Measurements from ENCODE around the gene TAF5. TPM values are rescaled to one million over a fixed set of nuclear protein-coding genes. Genes with fewer than 3 reads are reported as not detected.
"Not testable (repeated sequence)": the region's sequence is repeated elsewhere in the genome, so short reads cannot be mapped to it uniquely, and the experiment has no call there.

TAF5 gene
- total RNA-seq, 1 experiment from 2014 or later, result 11.1 TPM

DNA sequence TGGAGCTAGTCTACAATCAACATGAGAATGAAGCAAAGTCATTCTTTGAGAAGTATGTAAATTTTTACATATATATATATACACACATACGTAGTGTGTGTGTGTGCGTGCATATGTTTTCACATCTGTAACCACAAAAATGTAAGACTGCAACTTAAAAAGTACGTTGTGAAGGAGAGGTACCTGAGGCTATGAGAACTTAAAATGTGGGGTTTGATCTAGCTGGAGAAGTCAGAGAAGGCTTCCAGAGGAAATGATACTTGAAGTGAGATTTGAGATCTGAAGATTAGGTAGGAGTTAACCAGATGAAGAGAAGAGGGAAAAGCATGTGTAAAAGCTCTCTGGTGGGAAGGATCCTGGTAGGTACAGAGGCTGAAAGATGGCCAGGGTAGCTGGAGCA is 5.8 kb downstream of the TAF5 start:
- H3K9me3 ChIP-seq (replicated peaks), result no peaks in the 10 kb centered on the region
- no peak overlapping the region for H3K4me3 ChIP-seq
- H3K27me3 ChIP-seq (replicated peaks), result no peaks in the 10 kb centered on the region
- no peak for DNase-seq (ENCODE audit: low read depth in 1 of 2, low spot score in 2 of 2)
- H3K36me3 ChIP-seq, result peaks cover 42% of the 10 kb centered on the region
- H3K4me1 ChIP-seq (replicated peaks), result peaks cover 7% of the 10 kb centered on the region; the same call in 1 of the 2 replicates
- no peak overlapping the region for H3K27ac ChIP-seq

DNA sequence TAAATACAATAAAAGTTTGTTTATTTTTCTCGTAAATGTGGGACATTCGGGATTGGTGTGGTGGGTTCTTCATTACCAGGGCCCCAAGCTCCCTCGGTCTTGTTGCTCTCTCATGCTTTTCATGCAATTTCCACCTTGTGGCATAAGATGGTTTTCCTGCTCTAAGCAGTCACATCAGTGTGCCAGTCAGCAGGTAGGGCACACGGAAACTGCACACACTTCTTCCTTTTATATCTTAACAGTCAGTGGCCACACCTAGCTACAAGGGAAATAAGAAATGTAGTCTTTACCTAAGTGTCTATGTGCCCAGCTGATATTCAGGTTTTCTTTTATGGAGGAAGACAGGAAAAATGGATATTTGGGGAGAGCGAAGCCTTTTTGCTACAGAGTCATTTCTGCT is 6.5 kb downstream of the TAF5 start:
- DNase-seq (ENCODE audit: low read depth in 1 of 2, low spot score in 2 of 2), result no peak
- peaks cover 4% of the 10 kb centered on the region; the same call in 1 of the 2 replicates for H3K4me1 ChIP-seq (replicated peaks)
- H3K27ac ChIP-seq, result no peak overlapping the region
- no peak overlapping the region for H3K4me3 ChIP-seq
- peaks cover 50% of the 10 kb centered on the region for H3K36me3 ChIP-seq
- no peaks in the 10 kb centered on the region for H3K27me3 ChIP-seq (replicated peaks)
- H3K9me3 ChIP-seq (replicated peaks), result no peaks in the 10 kb centered on the region

DNA sequence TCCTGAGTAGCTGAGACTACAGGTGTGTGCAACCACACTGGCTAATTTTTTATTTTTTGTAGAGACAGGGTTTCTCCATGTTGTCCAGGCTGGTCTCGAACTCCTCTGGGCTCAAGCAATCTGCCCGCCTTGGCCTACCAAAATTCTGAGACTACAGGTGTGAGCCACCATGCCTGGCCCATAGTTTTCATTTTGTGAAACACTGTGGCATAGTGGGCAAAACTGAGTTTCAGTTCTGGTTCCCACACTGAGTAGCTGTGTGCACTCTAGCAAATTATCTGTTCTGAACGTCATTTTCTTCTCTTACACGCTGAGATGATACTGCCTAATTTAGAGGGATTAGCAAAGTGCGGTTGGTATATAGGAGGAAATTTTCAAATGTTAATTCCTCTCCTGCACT is 15.0 kb downstream of the TAF5 start:
- Histone ChIP-seq H3K27me3 (replicated peaks) (no peaks in the 10 kb centered on the region), H3K4me3 (no peak overlapping the region), H3K9me3 (replicated peaks) (no peaks in the 10 kb centered on the region), H3K36me3 (peaks cover 59% of the 10 kb centered on the region), H3K27ac (no peak overlapping the region), H3K4me1 (replicated peaks) (no peaks in the 10 kb centered on the region)
- DNase-seq (ENCODE audit: low read depth in 1 of 2, low spot score in 2 of 2), result no peak

DNA sequence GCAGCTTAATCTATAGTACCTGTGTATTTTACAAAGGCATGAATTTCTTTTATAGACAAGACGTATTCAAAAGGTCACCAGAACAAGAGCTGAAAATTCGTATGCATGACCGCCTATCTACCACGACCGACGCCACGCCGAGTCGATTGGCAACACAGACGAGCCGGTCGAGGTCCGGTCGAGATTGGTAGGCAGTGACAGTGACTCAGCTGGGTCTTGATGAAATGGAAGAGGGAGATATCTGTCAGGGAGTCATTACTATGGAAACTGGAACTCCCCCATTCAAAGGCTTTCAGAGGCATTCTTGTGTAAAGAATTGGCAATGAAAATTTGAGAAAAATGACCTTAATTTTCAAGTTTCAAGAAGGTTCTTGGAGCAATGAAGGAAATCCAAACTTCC is 26.4 kb downstream of the TAF5 start:
- no peak overlapping the region for H3K27ac ChIP-seq
- no peaks in the 10 kb centered on the region for H3K27me3 ChIP-seq (replicated peaks)
- H3K4me1 ChIP-seq (replicated peaks), result peaks cover 9% of the 10 kb centered on the region; the same call in 1 of the 2 replicates
- peaks cover 66% of the 10 kb centered on the region for H3K36me3 ChIP-seq
- no peak overlapping the region for H3K4me3 ChIP-seq
- no peaks in the 10 kb centered on the region for H3K9me3 ChIP-seq (replicated peaks)
- no peak for DNase-seq (ENCODE audit: low read depth in 1 of 2, low spot score in 2 of 2)

DNA sequence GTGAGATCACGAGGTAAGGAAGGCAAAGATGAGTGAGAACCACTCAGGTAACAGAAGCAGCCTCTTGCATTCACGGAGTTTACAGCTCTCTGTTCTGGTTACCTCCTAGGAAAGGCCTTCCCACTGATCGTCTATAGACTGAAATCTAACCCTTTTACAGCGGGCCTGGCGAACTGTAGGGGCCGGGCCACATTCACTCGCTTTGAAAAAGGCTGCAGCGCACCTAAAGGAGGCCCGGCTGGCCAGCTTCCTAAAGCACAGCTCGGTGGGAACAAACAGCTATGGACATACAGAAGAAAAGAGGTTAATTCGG is 27.9 kb downstream of the TAF5 start:
- Histone ChIP-seq H3K9me3 (replicated peaks) (no peaks in the 10 kb centered on the region), H3K27ac (peak overlapping the region; percentile 43), H3K4me3 (peak overlapping the region; percentile 69), H3K4me1 (replicated peaks) (peaks cover 9% of the 10 kb centered on the region; the same call in 1 of the 2 replicates), H3K36me3 (peaks cover 65% of the 10 kb centered on the region), H3K27me3 (replicated peaks) (no peaks in the 10 kb centered on the region)
- DNase-seq (ENCODE audit: low read depth in 1 of 2, low spot score in 2 of 2), result peak in 1 of 2 experiments; percentile 18

DNA sequence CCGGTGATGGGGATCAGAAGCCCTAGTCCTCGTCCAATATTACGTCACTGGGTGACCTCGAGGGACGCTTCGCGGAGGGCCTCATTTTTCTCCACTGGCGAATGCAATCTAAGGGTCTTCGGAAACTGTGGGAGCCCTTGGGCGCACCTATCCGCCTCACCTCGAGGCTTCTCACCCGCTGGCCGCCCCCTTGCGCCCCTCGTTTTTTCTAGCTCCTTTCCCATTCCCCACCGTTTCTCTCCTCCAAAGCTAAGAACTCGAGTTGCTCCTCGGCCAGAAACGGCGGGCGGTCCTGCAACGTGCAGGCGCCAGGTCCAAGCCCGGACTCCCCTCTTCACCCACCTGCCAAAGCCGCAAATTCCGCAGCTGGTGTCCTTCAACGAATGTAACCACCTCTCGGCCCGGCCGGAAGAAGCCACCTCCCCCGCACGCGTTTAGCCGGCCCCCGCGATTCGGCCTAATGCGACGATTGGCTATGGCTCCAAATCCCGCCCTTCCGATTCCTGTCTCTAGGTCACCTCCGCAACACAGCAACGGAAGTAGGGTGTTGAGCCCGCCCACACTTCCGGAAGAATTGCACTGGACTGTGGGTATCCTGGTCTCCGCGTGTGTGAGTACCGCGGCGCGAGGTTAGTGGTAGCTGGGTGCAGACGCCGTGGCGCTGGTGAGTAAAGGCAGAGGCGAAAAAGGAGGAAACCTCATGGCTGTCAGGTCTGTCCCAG is 28.5 kb downstream of the TAF5 start, which contains the start of the genes ATP5MK and PDCD11:
ATP5MK (minus strand) TSS at position 409 of the 722 bp plus-strand sequence. CDS start 4,018 bp downstream, outside the sequence.
PDCD11 (plus strand) TSS at position 560 of the 722 bp plus-strand sequence. CDS start 1,801 bp downstream, outside the sequence.
- peak within 1 kb of the TSS; percentile 43 for H3K27ac ChIP-seq
- H3K36me3 ChIP-seq, result peaks cover 65% of the 10 kb centered on the region
- no peaks in the 10 kb centered on the region for H3K9me3 ChIP-seq (replicated peaks)
- no peaks in the 10 kb centered on the region for H3K27me3 ChIP-seq (replicated peaks)
- peaks cover 9% of the 10 kb centered on the region; the same call in 1 of the 2 replicates for H3K4me1 ChIP-seq (replicated peaks)
- DNase-seq (ENCODE audit: low read depth in 1 of 2, low spot score in 2 of 2), result peak; percentile 92 to 98
- H3K4me3 ChIP-seq, result peak within 1 kb of the TSS; percentile 69

DNA sequence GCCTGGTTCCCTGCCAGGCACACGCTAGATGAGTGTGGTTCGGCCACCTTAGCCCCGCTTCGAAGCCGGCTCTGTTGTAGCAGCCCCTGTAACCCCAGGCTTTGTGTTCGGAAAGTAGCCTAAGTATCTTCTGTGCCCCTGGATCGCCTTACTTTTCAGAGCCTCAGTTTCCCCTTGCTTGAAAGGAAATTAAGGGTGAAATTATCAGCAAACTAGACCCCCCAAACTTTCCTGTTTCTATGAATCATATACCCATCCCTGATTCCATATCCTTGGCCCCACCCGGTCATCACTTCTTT is 29.0 kb downstream of the TAF5 start:
- Histone ChIP-seq H3K4me3 (peak overlapping the region; percentile 69), H3K27me3 (replicated peaks) (no peaks in the 10 kb centered on the region), H3K27ac (peak overlapping the region; percentile 24; the same call in 1 of the 2 replicates), H3K9me3 (replicated peaks) (no peaks in the 10 kb centered on the region), H3K4me1 (replicated peaks) (peaks cover 9% of the 10 kb centered on the region; the same call in 1 of the 2 replicates), H3K36me3 (peaks cover 65% of the 10 kb centered on the region)
- DNase-seq (ENCODE audit: low read depth in 1 of 2, low spot score in 2 of 2), result no peak

DNA sequence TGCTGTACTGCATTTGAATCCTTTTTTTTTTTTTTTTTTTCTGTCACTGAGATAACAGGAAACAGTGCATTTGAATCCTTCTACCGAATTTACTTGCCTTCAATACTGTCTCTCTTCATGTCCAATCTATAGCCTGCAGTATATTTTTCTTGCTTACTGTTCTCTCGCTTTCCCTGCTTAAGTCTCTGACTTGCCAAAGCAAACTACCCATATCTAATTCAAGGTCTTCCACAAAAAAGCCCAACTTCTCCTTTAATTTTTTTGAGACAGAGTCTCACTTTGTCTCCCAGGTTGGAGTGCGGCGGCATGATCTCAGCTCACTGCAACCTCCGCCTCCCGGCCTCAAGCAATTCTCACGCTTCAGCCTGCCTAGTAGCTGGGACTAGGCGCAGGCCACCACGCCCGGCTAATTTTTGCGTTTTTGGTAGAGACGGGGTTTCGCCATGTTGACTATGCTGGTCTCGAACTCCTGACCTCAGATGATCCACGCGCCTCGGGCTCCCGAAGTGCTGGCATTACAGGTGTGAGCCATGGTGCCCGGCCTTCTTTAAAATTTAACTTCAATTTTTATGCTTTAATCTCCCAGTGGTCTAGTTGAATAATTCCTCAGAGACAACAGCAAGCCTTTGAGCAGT is 29.5 kb downstream of the TAF5 start:
- Histone ChIP-seq H3K27ac (peak overlapping the region; percentile 24; the same call in 1 of the 2 replicates), H3K36me3 (peaks cover 66% of the 10 kb centered on the region)
- no peak for DNase-seq (ENCODE audit: low read depth in 1 of 2, low spot score in 2 of 2)

DNA sequence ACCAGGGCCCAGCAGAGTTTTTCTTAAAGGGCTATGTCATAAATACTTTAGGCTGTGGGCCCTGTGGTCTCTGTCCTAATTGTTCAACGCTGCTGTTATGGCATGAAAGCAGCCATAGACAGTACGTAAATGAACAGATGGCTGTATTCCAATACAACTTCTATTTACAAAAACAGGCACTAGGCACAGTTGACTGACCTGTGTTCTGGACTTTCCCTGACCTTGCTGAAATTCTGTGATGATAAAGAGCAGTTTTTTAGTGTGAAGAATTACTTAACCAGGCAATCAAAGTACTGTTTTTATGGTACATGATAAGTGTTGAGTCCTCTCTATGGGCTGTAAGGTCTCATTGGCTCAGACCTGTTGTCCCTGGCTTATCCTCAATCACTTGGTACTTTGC is 45.8 kb downstream of the TAF5 start:
- peaks cover 97% of the 10 kb centered on the region for H3K36me3 ChIP-seq
- H3K27ac ChIP-seq, result no peak overlapping the region
- H3K4me3 ChIP-seq, result no peak overlapping the region
- no peak for DNase-seq (ENCODE audit: low read depth in 1 of 2, low spot score in 2 of 2)
- H3K9me3 ChIP-seq (replicated peaks), result no peaks in the 10 kb centered on the region
- no peaks in the 10 kb centered on the region for H3K27me3 ChIP-seq (replicated peaks)
- H3K4me1 ChIP-seq (replicated peaks), result no peaks in the 10 kb centered on the region

More for the DNA sequence above, 29.5 kb downstream of the TAF5 start:
- Histone ChIP-seq H3K4me3 (peak overlapping the region; percentile 69), H3K9me3 (replicated peaks) (no peaks in the 10 kb centered on the region), H3K27me3 (replicated peaks) (no peaks in the 10 kb centered on the region), H3K4me1 (replicated peaks) (peaks cover 9% of the 10 kb centered on the region; the same call in 1 of the 2 replicates)

DNA sequence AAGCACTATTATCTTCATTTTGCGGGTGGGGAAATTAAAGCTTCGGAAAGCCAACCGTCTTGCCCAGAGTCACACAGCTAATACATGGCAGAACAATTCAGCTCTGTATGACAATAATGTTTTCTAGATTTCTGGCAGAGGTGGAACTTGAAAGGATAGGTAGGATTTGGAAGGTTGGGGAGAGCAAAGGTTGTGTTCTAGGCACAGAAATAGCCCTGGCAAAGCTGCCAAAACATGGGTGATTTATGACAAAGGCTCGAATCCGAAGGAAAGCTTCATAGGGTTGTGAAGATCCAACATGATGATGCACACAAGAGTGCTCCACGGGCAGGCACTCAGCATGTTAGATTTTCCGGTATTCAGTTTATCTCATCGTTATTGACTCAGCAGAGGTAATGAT is 47.8 kb downstream of the TAF5 start:
- H3K27ac ChIP-seq, result no peak overlapping the region
- DNase-seq (ENCODE audit: low read depth in 1 of 2, low spot score in 2 of 2), result no peak
- H3K4me3 ChIP-seq, result no peak overlapping the region
- no peaks in the 10 kb centered on the region for H3K9me3 ChIP-seq (replicated peaks)
- H3K36me3 ChIP-seq, result peaks cover 93% of the 10 kb centered on the region
- H3K4me1 ChIP-seq (replicated peaks), result no peaks in the 10 kb centered on the region
- H3K27me3 ChIP-seq (replicated peaks), result no peaks in the 10 kb centered on the region

DNA sequence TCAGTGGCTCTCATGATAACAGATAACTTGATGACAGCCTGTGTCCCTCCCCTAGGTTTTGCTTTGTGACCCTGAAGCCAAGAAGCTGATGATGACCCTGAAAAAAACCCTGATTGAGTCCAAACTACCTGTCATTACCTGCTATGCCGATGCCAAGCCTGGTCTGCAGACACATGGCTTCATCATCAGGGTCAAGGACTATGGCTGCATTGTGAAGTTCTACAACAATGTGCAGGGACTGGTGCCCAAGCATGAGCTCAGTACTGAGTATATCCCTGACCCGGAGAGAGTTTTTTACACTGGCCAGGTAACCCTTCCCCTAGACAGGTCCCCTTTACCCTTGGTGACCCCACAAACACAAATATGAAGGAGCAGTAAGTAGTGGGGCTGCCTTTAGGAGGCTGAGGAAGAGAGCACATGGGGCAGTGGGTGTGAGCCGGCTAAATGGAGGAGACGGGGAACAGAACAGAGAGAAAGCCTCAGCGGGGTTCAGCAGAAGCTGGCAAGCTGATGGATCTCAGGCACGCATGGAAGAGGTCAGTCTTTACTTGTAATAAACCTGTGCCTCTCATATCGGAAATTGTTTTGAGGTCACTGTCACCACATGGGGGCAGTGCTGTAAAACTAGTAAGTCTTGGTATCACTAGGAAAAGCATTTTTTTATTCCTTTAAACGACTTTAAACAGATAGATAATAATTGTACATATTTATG is 48.8 kb downstream of the TAF5 start:
- H3K4me1 ChIP-seq (replicated peaks), result no peaks in the 10 kb centered on the region
- H3K36me3 ChIP-seq, result peaks cover 91% of the 10 kb centered on the region
- H3K9me3 ChIP-seq (replicated peaks), result no peaks in the 10 kb centered on the region
- peak; percentile 32 to 58 for DNase-seq (ENCODE audit: low read depth in 1 of 2, low spot score in 2 of 2)
- no peak overlapping the region for H3K27ac ChIP-seq
- H3K4me3 ChIP-seq, result no peak overlapping the region
- H3K27me3 ChIP-seq (replicated peaks), result no peaks in the 10 kb centered on the region

DNA sequence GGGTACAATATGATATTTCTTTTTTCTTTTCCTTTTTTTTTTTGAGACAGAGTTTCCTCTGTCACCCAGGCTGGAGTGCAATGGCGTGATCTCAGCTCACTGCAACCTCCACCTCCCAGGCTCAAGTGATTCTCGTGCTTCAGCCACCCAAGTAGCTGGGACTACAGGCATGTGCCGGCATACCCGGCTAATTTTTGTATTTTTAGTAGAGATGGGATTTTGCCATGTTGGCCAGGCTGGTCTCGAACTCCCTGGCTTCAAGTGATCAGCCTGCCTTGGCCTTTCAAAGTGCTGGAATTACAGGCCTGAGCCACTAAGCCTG is 49.3 kb downstream of the TAF5 start:
- not testable (repeated sequence) for H3K4me1 ChIP-seq (replicated peaks); H3K27me3 ChIP-seq (replicated peaks); DNase-seq (ENCODE audit: low read depth in 1 of 2, low spot score in 2 of 2); H3K9me3 ChIP-seq (replicated peaks); H3K4me3 ChIP-seq; H3K27ac ChIP-seq
- peaks cover 88% of the 10 kb centered on the region for H3K36me3 ChIP-seq

DNA sequence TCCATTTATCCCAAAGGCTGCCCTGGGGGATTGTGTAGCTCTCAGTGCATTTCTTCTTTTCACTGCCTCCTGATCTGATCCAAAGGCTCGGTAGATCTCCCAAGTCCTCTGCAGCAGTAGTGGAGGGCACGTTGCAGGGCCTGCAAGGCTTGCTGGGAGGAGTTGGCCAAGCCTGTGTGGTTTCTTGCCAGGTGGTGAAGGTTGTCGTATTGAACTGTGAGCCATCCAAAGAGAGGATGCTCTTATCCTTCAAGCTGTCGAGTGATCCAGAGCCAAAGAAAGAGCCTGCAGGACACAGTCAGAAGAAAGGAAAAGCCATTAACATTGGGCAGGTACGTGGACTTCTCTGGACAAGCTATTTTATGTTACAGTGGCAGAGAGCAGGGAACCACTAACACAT is 49.8 kb downstream of the TAF5 start:
- Histone ChIP-seq H3K4me1 (replicated peaks) (no peaks in the 10 kb centered on the region), H3K27ac (no peak overlapping the region), H3K36me3 (peaks cover 88% of the 10 kb centered on the region), H3K9me3 (replicated peaks) (no peaks in the 10 kb centered on the region), H3K4me3 (no peak overlapping the region), H3K27me3 (replicated peaks) (no peaks in the 10 kb centered on the region)
- DNase-seq (ENCODE audit: low read depth in 1 of 2, low spot score in 2 of 2), result no peak

DNA sequence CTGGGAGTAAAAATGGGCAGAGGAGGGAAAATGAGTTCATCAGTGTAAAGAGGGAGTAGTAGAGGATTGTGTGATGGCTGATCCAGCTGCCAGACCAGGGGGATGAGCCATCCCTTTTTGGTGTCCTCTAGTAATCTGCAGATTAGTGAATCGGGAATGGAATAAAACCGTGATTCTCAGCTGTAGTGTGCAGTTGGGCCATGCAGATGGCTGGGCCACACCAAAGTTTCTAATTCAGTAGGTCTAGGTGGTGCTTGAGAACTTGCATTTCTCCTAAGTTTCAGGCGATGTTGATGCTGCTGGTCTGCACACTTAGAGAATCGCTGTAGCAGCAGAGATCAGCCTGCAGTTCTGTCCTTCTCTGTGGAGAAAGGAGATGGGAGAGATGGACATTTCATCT is 51.3 kb downstream of the TAF5 start:
- Histone ChIP-seq H3K4me1 (replicated peaks) (no peaks in the 10 kb centered on the region), H3K9me3 (replicated peaks) (no peaks in the 10 kb centered on the region), H3K36me3 (peaks cover 88% of the 10 kb centered on the region), H3K4me3 (no peak overlapping the region), H3K27ac (no peak overlapping the region), H3K27me3 (replicated peaks) (no peaks in the 10 kb centered on the region)
- DNase-seq (ENCODE audit: low read depth in 1 of 2, low spot score in 2 of 2), result no peak
